Measurements from ENCODE around the gene NR3C2.
"Not testable (repeated sequence)": the region's sequence is repeated elsewhere in the genome, so short reads cannot be mapped to it uniquely, and the experiment has no call there.

NR3C2 gene

GRCh38 chr4:148151806-148152205, 290.4 kb downstream of the NR3C2 start:
- in situ Hi-C loops (cut with MboI; ENCODE audit: low pct_unique_long_range_greater_than_20kb, low sequenced_read_pairs, unreplicated experiment) = no loop called here
- no peak for TF ChIP-seq CTCF (IDR thresholded peaks at IDR 0.05; ENCODE audit: extremely low read depth, insufficient read depth, missing control alignments)
- DNase-seq (ENCODE audit: low spot score) = no peak

- no peak for TF ChIP-seq CTCF (IDR thresholded peaks at IDR 0.05; ENCODE audit: extremely low read depth, insufficient read depth, missing control alignments)
- in situ Hi-C loops (cut with MboI; ENCODE audit: low pct_unique_long_range_greater_than_20kb, low sequenced_read_pairs, unreplicated experiment) = no loop called here
- no peak for DNase-seq (ENCODE audit: low spot score)
Measured at GRCh38 chr4:148145475-148145874, 296.7 kb downstream of the NR3C2 start.

GRCh38 chr4:148143174-148143573, 299.0 kb downstream of the NR3C2 start:
- in situ Hi-C loops (cut with MboI; ENCODE audit: low pct_unique_long_range_greater_than_20kb, low sequenced_read_pairs, unreplicated experiment) = no loop called here
- no peak for TF ChIP-seq CTCF (IDR thresholded peaks at IDR 0.05; ENCODE audit: extremely low read depth, insufficient read depth, missing control alignments)
- DNase-seq (ENCODE audit: low spot score) = no peak

- TF ChIP-seq CTCF (IDR thresholded peaks at IDR 0.05; ENCODE audit: extremely low read depth, insufficient read depth, missing control alignments) = no peak
- no peak for DNase-seq (ENCODE audit: low spot score)
- in situ Hi-C loops (cut with MboI; ENCODE audit: low pct_unique_long_range_greater_than_20kb, low sequenced_read_pairs, unreplicated experiment) = no loop called here
Measured at GRCh38 chr4:148141501-148141900, 300.7 kb downstream of the NR3C2 start.

- TF ChIP-seq CTCF (IDR thresholded peaks at IDR 0.05; ENCODE audit: extremely low read depth, insufficient read depth, missing control alignments) = no peak
- in situ Hi-C loops (cut with MboI; ENCODE audit: low pct_unique_long_range_greater_than_20kb, low sequenced_read_pairs, unreplicated experiment) = no loop called here
Measured at GRCh38 chr4:148126825-148127224, 315.4 kb downstream of the NR3C2 start.

GRCh38 chr4:148124512-148124911, 317.7 kb downstream of the NR3C2 start:
- no peak for DNase-seq (ENCODE audit: low spot score)
- in situ Hi-C loops (cut with MboI; ENCODE audit: low pct_unique_long_range_greater_than_20kb, low sequenced_read_pairs, unreplicated experiment) = no loop called here
- no peak for TF ChIP-seq CTCF (IDR thresholded peaks at IDR 0.05; ENCODE audit: extremely low read depth, insufficient read depth, missing control alignments)

More at GRCh38 chr4:148126825-148127224, 315.4 kb downstream of the NR3C2 start:
- DNase-seq (ENCODE audit: low spot score) = no peak

- DNase-seq (ENCODE audit: low spot score); in situ Hi-C loops (cut with MboI; ENCODE audit: low pct_unique_long_range_greater_than_20kb, low sequenced_read_pairs, unreplicated experiment): not testable (repeated sequence)
Measured at GRCh38 chr4:148123161-148123560, 319.1 kb downstream of the NR3C2 start.
